Measurements from ENCODE around the gene CENPN.

The CENPN gene

DNA sequence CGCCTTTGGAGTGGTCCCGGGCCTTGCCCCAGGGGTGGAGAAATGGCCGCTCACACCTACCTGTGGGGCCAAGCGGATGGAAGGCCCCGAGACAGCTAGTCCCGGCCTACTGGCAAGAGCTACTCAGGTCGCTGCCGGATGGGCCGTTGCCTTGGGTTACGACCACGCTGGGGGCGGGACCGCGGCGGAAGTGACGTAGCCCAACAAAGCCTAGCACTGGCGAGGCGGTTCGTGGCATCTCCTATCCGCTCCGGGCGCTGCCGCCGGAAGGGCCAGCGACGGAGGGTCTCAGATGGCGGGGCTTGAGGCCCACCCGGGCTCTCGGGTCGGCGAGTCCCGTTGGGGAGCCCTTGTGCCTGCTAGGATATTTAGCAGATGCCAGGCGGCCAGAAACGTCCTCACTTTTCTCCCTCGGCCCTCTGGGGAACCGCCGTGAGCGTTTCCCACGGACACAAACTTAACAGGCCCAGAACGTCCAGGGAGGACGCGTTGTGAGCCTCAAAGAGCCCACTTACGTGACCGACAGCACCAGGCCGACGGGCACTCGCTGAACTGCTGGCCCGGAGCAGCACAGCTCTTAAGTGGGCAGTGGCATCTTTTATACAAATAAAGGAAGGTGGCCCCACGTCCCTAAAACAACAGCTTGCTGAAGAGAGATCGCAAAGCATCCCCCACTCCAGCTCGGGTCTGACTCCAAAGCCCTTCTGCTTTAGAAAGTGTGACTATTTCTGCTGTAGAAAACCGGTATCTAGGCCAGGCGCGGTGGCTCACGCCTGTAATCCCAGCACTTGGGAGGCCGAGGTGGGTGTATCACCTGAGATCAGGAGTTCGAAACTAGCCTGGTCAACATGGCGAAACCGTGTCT is 70.3 kb downstream of the CENPN start, which contains the start of gene C16orf46:
Gene C16orf46 (minus strand): TSS at position 163 of the 865 bp plus-strand sequence. CDS start 13,283 bp downstream, outside the sequence.
- Histone ChIP-seq H3K27ac (ENCODE audit: low read depth, low read length) (peak within 1 kb of the TSS; percentile 76), H3K4me1 (ENCODE audit: control insufficient read depth, insufficient read depth, low read length, unreplicated experiment) (peaks cover 6% of the 10 kb centered on the region), H3K4me3 (ENCODE audit: low read depth, low read length) (peak within 1 kb of the TSS; percentile 84), H2AFZ (ENCODE audit: low read length, unreplicated experiment) (peak within 1 kb of the TSS; percentile 83), H3K27me3 (ENCODE audit: insufficient read depth, low read length) (no peaks in the 10 kb centered on the region), H3K36me3 (ENCODE audit: insufficient read depth, low read length) (no peaks in the 10 kb centered on the region), H3K79me2 (ENCODE audit: control insufficient read depth, insufficient read depth, low read length, unreplicated experiment) (no peaks in the 10 kb centered on the region)

DNA sequence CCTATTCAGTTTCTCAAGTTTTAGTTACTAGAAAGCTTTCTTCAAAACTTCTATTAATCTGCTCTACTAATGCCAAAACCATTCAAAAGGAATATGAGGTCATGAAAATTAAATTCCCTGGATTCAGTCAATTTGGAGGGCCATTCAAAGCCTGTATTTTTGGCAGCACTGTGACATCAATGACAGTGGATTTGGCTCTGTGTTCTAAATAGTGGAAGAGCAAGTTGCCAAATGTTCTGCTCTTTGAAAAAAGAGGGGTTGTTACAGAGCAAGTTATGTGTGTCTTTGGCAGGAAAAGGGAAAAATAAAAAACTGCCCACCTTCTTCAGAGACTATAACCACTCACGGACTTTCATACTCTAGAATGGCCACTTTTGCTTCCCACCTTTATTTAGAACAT is 73.2 kb downstream of the CENPN start:
- peaks cover 6% of the 10 kb centered on the region for H3K4me1 ChIP-seq (ENCODE audit: control insufficient read depth, insufficient read depth, low read length, unreplicated experiment)
- no peak overlapping the region for H2AFZ ChIP-seq (ENCODE audit: low read length, unreplicated experiment)
- H3K4me3 ChIP-seq (ENCODE audit: low read depth, low read length) = no peak overlapping the region

DNA sequence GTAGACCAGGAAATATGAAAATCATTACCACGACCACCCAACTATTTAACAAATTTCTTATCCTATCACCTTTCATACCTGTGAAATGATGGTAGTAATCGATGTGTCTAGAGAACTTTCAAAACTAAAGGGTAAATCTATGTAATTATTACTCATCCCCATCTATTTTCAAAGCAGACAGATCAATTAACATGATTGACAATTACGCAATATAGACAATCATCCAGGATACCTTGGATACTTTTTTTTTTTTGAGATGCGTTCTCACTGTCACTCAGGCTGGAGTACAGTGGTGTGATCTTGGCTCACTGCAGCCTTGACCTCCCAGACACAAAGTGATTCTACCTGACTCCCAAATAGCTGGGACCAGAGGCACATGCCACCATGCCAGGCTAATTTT is 74.0 kb downstream of the CENPN start:
- H3K4me1 ChIP-seq (ENCODE audit: control insufficient read depth, insufficient read depth, low read length, unreplicated experiment) = peaks cover 6% of the 10 kb centered on the region
- no peaks in the 10 kb centered on the region for H3K79me2 ChIP-seq (ENCODE audit: control insufficient read depth, insufficient read depth, low read length, unreplicated experiment)
- no peaks in the 10 kb centered on the region for H3K27me3 ChIP-seq (ENCODE audit: insufficient read depth, low read length)
- H3K36me3 ChIP-seq (ENCODE audit: insufficient read depth, low read length) = no peaks in the 10 kb centered on the region
- no peak overlapping the region for H3K4me3 ChIP-seq (ENCODE audit: low read depth, low read length)
- no peak overlapping the region for H3K27ac ChIP-seq (ENCODE audit: low read depth, low read length)
- H2AFZ ChIP-seq (ENCODE audit: low read length, unreplicated experiment) = no peak overlapping the region

More for the DNA sequence above, 73.2 kb downstream of the CENPN start:
- no peaks in the 10 kb centered on the region for H3K79me2 ChIP-seq (ENCODE audit: control insufficient read depth, insufficient read depth, low read length, unreplicated experiment)
- no peak overlapping the region for H3K27ac ChIP-seq (ENCODE audit: low read depth, low read length)
- H3K36me3 ChIP-seq (ENCODE audit: insufficient read depth, low read length) = no peaks in the 10 kb centered on the region
- H3K27me3 ChIP-seq (ENCODE audit: insufficient read depth, low read length) = no peaks in the 10 kb centered on the region

All from ACC112 (cell line).